Measurements from ENCODE around the gene DAND5.
A peak's percentile ranks its signal among the peaks of the same experiment; 100 is the strongest.

DAND5 gene

GRCh38 chr19:13003081-13003480 is 33.7 kb downstream of the DAND5 start:
- TF ChIP-seq CTCF (IDR thresholded peaks at IDR 0.05) (no peak), ZFX (IDR thresholded peaks at IDR 0.05; ENCODE audit: borderline replicate concordance) (no peak)
- H3K27ac ChIP-seq = peak overlapping the region; percentile 99

GRCh38 chr19:13004273-13004672 is 34.9 kb downstream of the DAND5 start:
- TF ChIP-seq ZFX (IDR thresholded peaks at IDR 0.05; ENCODE audit: borderline replicate concordance) = no peak
- no peak for TF ChIP-seq CTCF (IDR thresholded peaks at IDR 0.05)
- H3K27ac ChIP-seq = peak overlapping the region; percentile 99

GRCh38 chr19:13005253-13005652 is 35.9 kb downstream of the DAND5 start:
- H3K27ac ChIP-seq = peak overlapping the region; percentile 99

GRCh38 chr19:13005861-13006370 is 36.5 kb downstream of the DAND5 start:
- peak overlapping the region; percentile 99 for H3K27ac ChIP-seq
- TF ChIP-seq CTCF (IDR thresholded peaks at IDR 0.05) (peak; percentile 41), ZFX (IDR thresholded peaks at IDR 0.05; ENCODE audit: borderline replicate concordance) (no peak)

More at GRCh38 chr19:13005253-13005652, 35.9 kb downstream of the DAND5 start:
- no peak for TF ChIP-seq ZFX (IDR thresholded peaks at IDR 0.05; ENCODE audit: borderline replicate concordance)
- TF ChIP-seq CTCF (IDR thresholded peaks at IDR 0.05) = no peak

GRCh38 chr19:13006431-13007281 is 37.3 kb downstream of the DAND5 start:
- TF ChIP-seq ZFX (IDR thresholded peaks at IDR 0.05; ENCODE audit: borderline replicate concordance) (no peak), CTCF (IDR thresholded peaks at IDR 0.05) (no peak)

GRCh38 chr19:13007292-13008045 is 38.1 kb downstream of the DAND5 start:
- H3K27ac ChIP-seq = peak overlapping the region; percentile 99
- TF ChIP-seq ZFX (IDR thresholded peaks at IDR 0.05; ENCODE audit: borderline replicate concordance) (no peak), CTCF (IDR thresholded peaks at IDR 0.05) (0 out of 2 replicates have a peak, but pooled peaks have one; percentile 6)

More at GRCh38 chr19:13006431-13007281, 37.3 kb downstream of the DAND5 start:
- H3K27ac ChIP-seq = peak overlapping the region; percentile 99
